ENCODE data around the gene BHLHA15. TPM values are rescaled to one million over a fixed set of nuclear protein-coding genes. Genes with fewer than 3 reads are reported as not detected.

Gene BHLHA15
- total RNA-seq, 2 donors from 2014 or later: 247 to 584 TPM

DNA sequence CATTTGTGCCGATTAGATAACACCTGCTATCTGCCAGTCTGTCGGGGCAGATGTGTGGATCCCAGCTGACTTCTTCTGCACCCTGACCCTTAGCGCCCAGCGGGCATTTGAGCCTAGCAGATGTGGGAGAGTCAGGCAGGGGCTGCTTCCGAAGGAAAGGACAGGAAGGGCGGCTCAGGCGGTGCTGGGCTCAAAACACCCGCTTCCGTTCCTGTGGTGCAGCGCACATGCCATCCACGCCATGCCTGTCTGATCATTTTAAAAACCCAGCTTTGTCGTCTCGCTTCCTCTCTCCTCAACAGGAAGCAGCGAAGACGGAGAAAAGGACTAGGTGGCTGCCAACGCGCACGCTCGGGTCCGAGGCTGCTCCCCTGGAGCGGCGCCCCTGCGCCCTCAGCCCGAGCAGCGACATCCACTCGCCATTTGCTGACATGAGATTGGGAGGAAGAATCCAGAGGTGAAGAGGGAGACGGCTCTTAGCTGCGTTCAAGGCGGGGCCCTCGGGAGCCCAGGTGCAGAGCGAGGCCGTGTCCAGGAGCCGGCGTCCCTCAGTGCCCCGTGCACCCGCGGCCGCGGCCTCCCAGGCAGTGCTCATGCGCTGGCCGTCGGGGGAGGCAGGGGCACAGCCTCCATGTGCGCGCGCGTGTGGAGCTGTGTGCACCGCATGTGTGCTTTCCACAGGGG, 5.9 kb upstream of the BHLHA15 start:
- TF ChIP-seq, protein P1, sequence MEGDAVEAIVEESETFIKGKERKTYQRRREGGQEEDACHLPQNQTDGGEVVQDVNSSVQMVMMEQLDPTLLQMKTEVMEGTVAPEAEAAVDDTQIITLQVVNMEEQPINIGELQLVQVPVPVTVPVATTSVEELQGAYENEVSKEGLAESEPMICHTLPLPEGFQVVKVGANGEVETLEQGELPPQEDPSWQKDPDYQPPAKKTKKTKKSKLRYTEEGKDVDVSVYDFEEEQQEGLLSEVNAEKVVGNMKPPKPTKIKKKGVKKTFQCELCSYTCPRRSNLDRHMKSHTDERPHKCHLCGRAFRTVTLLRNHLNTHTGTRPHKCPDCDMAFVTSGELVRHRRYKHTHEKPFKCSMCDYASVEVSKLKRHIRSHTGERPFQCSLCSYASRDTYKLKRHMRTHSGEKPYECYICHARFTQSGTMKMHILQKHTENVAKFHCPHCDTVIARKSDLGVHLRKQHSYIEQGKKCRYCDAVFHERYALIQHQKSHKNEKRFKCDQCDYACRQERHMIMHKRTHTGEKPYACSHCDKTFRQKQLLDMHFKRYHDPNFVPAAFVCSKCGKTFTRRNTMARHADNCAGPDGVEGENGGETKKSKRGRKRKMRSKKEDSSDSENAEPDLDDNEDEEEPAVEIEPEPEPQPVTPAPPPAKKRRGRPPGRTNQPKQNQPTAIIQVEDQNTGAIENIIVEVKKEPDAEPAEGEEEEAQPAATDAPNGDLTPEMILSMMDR (IDR thresholded peaks at IDR 0.05): no peak
- no peak for TF ChIP-seq POLR2A (IDR thresholded peaks at IDR 0.05)
- Histone ChIP-seq H3K4me1 (no peaks in the 10 kb centered on the region), H3K27me3 (no peaks in the 10 kb centered on the region), H3K4me3 (no peak overlapping the region), H3K9me3 (no peaks in the 10 kb centered on the region), H3K36me3 (replicated peaks in 1 of 2; ENCODE audit: insufficient read depth in 1 of 2, low read depth in 2 of 2) (peaks cover 6 to 12% of the 10 kb centered on the region in 2 donors), H3K27ac (no peak overlapping the region)
- no peak for ATAC-seq
- DNase-seq: no peak
- 89 to 93% methylated on average over 37 to 45 of the region's 47 CpGs for WGBS, 2 donors
- intact Hi-C loops (cut with DNase I): no loop called here

DNA sequence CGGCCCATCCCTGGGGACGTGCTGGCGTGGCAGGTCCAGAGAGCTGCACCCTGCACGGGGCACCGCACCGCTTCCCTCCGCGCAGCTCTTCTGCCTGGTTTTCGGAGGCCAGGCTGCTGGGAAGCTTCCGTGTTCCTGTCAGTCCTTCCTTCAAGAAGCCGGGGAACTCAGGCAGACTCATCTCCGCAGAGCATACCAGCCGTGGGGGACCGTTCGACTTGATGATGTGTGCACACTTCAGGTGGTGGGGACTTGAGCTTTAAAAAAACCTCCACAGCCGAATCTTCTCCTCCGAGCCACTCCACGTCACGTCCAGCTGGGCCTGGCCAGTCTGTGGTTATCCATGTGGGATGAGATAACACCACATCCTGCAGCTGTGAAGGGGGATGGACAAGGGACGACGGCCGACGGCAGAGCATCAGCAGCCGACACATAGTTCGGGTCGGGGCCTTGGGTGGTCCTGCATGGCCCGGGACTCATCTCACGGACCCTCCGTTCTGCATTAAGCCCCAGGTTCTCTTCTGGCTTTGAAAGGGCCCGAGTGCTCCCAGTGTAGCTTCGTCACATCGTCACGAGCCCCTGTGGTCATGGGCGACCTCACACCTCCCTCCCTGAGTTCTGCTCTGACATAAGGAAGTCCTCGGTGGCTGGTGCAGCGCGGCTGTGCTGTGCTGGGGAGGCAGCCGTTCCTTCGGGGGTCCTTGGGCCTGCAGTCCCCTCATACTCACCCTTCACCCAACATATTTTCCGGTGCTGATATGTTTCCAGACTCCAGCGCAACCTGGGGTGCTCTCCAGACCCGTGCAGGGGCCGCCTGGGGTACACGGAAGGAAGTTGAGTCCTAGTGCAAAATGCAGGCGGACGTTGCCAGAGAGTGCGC, 4.5 kb upstream of the BHLHA15 start:
- TF ChIP-seq, protein P1 (IDR thresholded peaks at IDR 0.05): no peak
- TF ChIP-seq POLR2A (IDR thresholded peaks at IDR 0.05): no peak
- H3K9me3 ChIP-seq: no peaks in the 10 kb centered on the region
- no peak for DNase-seq

DNA sequence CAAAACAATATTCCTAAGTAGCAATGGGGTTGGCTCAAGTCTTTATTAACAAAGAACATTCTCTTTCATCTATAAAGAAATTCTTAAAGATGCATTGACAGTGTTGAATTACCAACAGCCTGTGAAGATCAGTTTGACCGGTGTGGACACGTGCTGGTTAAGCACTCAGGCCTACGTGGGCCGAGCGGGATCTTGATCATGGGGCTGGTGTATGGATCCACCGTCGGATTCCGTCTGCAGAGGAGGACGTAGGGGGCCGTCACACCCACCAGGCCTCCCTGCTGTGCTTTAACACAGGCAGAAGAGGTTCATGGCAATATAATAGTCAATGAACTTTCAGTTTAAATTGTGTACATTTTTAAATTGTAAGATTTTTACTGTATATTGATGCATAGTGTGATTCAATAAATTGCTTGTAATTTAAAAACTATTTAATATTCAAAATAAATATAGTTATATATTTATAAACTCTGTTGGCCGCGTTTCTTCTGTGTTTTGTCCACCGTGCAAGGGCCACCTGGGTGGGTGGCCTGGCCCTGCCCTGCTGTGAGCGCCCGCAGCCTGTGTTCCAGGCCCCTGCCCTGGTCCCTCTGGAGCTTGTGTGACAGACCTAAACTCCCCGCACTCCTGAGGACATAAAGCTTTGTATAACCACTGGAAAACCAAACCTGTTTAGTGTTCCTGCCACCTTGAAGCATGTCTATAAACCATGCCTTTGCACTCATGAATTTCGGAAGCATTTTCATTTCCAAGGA, 1.9 kb upstream of the BHLHA15 start:
- DNase-seq (peak in 1 of 4 donors; percentile 4), ATAC-seq (no peak)
- TF ChIP-seq, protein P1 (IDR thresholded peaks at IDR 0.05): no peak
- no peak for TF ChIP-seq POLR2A (IDR thresholded peaks at IDR 0.05)

More for the DNA sequence above, 4.5 kb upstream of the BHLHA15 start:
- no peak overlapping the region for H3K27ac ChIP-seq
- ATAC-seq: no peak
- H3K27me3 ChIP-seq: no peaks in the 10 kb centered on the region
- H3K36me3 ChIP-seq (replicated peaks in 1 of 2; ENCODE audit: insufficient read depth in 1 of 2, low read depth in 2 of 2): peaks cover 6 to 12% of the 10 kb centered on the region in 2 donors
- intact Hi-C loops (cut with DNase I): no loop called here
- 89 to 93% methylated on average over 36 to 47 of the region's 47 CpGs for WGBS, 2 donors
- H3K4me1 ChIP-seq: peaks cover 3% of the 10 kb centered on the region
- no peak overlapping the region for H3K4me3 ChIP-seq

DNA sequence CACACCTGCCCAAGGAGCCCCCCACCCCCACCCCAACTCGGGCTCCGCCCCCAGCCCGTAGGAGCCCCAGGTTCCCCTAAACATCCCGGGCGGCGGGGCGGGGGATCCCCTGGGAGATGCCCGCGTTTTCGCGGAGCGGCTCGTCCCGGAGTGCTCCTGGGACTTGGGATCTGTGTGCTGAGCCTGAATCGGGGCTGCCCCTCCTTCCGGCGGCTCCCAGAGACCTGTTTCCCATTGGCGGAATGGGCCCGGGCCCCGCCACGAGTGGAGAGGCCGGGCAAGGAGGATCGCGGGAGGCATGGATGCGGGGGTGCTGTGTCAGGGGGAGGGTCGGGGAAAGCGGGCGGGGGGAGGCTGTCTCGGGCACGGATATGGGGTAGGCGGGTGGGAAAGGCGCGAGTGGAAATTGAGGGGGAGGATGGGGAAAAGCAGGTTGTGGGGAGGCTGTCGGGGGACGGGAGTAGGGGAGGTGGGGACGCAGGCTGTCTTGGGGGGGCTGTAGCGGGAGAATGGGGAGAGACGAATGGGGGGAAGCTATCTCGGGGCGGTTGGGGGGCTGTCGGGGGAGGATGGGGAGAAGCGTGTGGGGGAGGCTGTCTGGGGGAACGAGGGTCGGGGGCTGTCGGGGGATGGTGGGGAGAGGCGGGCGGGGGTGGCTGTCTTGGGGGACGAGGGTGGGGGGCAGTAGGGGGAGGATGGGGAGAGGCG, 572 bp upstream of the BHLHA15 start:
- H3K4me3 ChIP-seq: peak overlapping the region in 1 of 2 donors; percentile 22
- peak overlapping the region; percentile 15 to 74 (median 52) for H3K27ac ChIP-seq
- intact Hi-C loops (cut with DNase I): no loop called here
- no peaks in the 10 kb centered on the region for H3K27me3 ChIP-seq
- H3K4me1 ChIP-seq: peaks cover 23% of the 10 kb centered on the region
- H3K36me3 ChIP-seq (replicated peaks in 1 of 2; ENCODE audit: insufficient read depth in 1 of 2, low read depth in 2 of 2): peaks cover 3 to 9% of the 10 kb centered on the region in 2 donors
- TF ChIP-seq, protein P1 (IDR thresholded peaks at IDR 0.05): no peak
- no peak for TF ChIP-seq POLR2A (IDR thresholded peaks at IDR 0.05)
- WGBS, 2 donors: 4 to 6% methylated on average over 15 to 22 of the region's 49 CpGs
- no peaks in the 10 kb centered on the region for H3K9me3 ChIP-seq
- DNase-seq (peak; percentile 56 to 66 (median 60)), ATAC-seq (no peak)

More for the DNA sequence above, 1.9 kb upstream of the BHLHA15 start:
- H3K27ac ChIP-seq: peak overlapping the region in 1 of 4 donors; percentile 26
- H3K4me3 ChIP-seq: no peak overlapping the region
- peaks cover 6 to 12% of the 10 kb centered on the region in 2 donors for H3K36me3 ChIP-seq (replicated peaks in 1 of 2; ENCODE audit: insufficient read depth in 1 of 2, low read depth in 2 of 2)
- peaks cover 12% of the 10 kb centered on the region for H3K4me1 ChIP-seq
- no peaks in the 10 kb centered on the region for H3K27me3 ChIP-seq
- intact Hi-C loops (cut with DNase I): no loop called here
- WGBS, 2 donors: 85 to 88% methylated on average over 17 of the region's 17 CpGs
- H3K9me3 ChIP-seq: no peaks in the 10 kb centered on the region

Data from body of pancreas (tissue), 4 donors.